Activated CD4-positive, alpha-beta T cell treated with anti-CD3 and anti-CD28 coated beads, Interleukin-2, Interleukin-4, amounts not matched to agents 100 ng/mL and 50 ng/mL, durations not matched to agents 16 hours and 8 hours (primary cell): ENCODE results near the gene FECH.
A peak's percentile ranks its signal among the peaks of the same experiment; 100 is the strongest.
"Not testable (repeated sequence)": the region's sequence is repeated elsewhere in the genome, so short reads cannot be mapped to it uniquely, and the experiment has no call there.

ENCODE experiments used
- DNase-seq: peaks from one replicate; pipeline ENCODE4 v3.0.0-alpha.2; 2020; ENCODE audit warnings: low spot score

Gene FECH

GRCh38 chr18:57586251-57587049, at the start of gene FECH:
TSS of gene FECH (minus strand) at chr18:57586702. CDS start at chr18:57586620, 82 bp downstream.
- peak; percentile 61 for DNase-seq

GRCh38 chr18:57635003-57635822, 48.7 kb upstream of the FECH start:
- no peak for DNase-seq

- DNase-seq = no peak
Observed at GRCh38 chr18:57631697-57632096, 45.2 kb upstream of the FECH start.

- DNase-seq = no peak
Observed at GRCh38 chr18:57630754-57631595, 44.5 kb upstream of the FECH start.

- DNase-seq = peak; percentile 96
Observed at GRCh38 chr18:57630002-57630753, 43.7 kb upstream of the FECH start.

- DNase-seq = no peak
Observed at GRCh38 chr18:57629422-57629821, 42.9 kb upstream of the FECH start.

GRCh38 chr18:57627488-57627887, 41.0 kb upstream of the FECH start:
- no peak for DNase-seq

- no peak for DNase-seq
Observed at GRCh38 chr18:57624988-57625387, 38.5 kb upstream of the FECH start.

GRCh38 chr18:57621246-57621604, 34.7 kb upstream of the FECH start:
- no peak for DNase-seq

- DNase-seq = no peak
Observed at GRCh38 chr18:57619876-57620275, 33.4 kb upstream of the FECH start.

GRCh38 chr18:57618910-57619309, 32.4 kb upstream of the FECH start:
- no peak for DNase-seq

- DNase-seq = no peak
Observed at GRCh38 chr18:57603871-57604270, 17.4 kb upstream of the FECH start.

- no peak for DNase-seq
Observed at GRCh38 chr18:57595347-57595746, 8.8 kb upstream of the FECH start.

GRCh38 chr18:57592716-57593115, 6.2 kb upstream of the FECH start:
- DNase-seq = not testable (repeated sequence)

GRCh38 chr18:57589161-57589560, 2.7 kb upstream of the FECH start:
- no peak for DNase-seq

- no peak for DNase-seq
Observed at GRCh38 chr18:57587098-57587661, 678 bp upstream of the FECH start.

GRCh38 chr18:57585855-57586250, 649 bp downstream of the FECH start:
- DNase-seq = peak; percentile 16

GRCh38 chr18:57585421-57585820, 1.1 kb downstream of the FECH start:
- no peak for DNase-seq

- no peak for DNase-seq
Observed at GRCh38 chr18:57584444-57584843, 2.1 kb downstream of the FECH start.

- no peak for DNase-seq
Observed at GRCh38 chr18:57583297-57583835, 3.1 kb downstream of the FECH start.
